ENCODE measurements around the gene SFSWAP.

DNA sequence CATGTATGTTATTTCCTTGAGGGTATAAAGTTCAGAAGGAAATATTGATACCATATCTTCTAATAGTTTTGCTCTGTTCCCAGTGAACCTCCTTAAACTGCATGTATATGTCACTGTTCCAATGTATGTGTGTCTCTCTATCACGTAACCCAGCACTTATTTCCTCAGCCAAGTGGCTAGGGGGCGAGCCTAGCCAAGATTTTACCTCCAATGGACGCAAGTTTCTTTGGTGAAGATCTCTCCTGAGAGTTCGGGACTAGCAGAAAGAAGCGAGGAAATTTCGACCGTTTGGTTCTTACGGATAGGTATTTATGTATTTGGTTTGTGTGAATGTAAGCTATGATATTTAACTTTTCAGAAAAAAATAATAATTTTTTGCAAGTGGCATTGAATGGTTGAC is 2.5 kb downstream of the SFSWAP start:
- TF ChIP-seq CREB1 (IDR thresholded peaks at IDR 0.05; ENCODE audit: low read depth) (no peak), TCF12 (IDR thresholded peaks at IDR 0.05; ENCODE audit: low read depth) (no peak), EP300 (IDR thresholded peaks at IDR 0.05; ENCODE audit: borderline replicate concordance) (no peak), NFIC (IDR thresholded peaks at IDR 0.05) (no peak), CEBPB (IDR thresholded peaks at IDR 0.05) (no peak), YY1 (IDR thresholded peaks at IDR 0.05; ENCODE audit: low read depth) (no peak), TAF1 (IDR thresholded peaks at IDR 0.05; ENCODE audit: low read depth) (no peak), ZBTB7A (IDR thresholded peaks at IDR 0.05; ENCODE audit: low read depth) (no peak), FOXM1 (IDR thresholded peaks at IDR 0.05; ENCODE audit: borderline replicate concordance, low read depth) (no peak)
- TF ChIP-seq, protein P1, sequence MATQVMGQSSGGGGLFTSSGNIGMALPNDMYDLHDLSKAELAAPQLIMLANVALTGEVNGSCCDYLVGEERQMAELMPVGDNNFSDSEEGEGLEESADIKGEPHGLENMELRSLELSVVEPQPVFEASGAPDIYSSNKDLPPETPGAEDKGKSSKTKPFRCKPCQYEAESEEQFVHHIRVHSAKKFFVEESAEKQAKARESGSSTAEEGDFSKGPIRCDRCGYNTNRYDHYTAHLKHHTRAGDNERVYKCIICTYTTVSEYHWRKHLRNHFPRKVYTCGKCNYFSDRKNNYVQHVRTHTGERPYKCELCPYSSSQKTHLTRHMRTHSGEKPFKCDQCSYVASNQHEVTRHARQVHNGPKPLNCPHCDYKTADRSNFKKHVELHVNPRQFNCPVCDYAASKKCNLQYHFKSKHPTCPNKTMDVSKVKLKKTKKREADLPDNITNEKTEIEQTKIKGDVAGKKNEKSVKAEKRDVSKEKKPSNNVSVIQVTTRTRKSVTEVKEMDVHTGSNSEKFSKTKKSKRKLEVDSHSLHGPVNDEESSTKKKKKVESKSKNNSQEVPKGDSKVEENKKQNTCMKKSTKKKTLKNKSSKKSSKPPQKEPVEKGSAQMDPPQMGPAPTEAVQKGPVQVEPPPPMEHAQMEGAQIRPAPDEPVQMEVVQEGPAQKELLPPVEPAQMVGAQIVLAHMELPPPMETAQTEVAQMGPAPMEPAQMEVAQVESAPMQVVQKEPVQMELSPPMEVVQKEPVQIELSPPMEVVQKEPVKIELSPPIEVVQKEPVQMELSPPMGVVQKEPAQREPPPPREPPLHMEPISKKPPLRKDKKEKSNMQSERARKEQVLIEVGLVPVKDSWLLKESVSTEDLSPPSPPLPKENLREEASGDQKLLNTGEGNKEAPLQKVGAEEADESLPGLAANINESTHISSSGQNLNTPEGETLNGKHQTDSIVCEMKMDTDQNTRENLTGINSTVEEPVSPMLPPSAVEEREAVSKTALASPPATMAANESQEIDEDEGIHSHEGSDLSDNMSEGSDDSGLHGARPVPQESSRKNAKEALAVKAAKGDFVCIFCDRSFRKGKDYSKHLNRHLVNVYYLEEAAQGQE (IDR thresholded peaks at IDR 0.05; ENCODE audit: low read depth) = no peak
- TF ChIP-seq, protein P2, sequence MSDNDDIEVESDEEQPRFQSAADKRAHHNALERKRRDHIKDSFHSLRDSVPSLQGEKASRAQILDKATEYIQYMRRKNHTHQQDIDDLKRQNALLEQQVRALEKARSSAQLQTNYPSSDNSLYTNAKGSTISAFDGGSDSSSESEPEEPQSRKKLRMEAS (IDR thresholded peaks at IDR 0.05) = no peak
- TF ChIP-seq, protein P3, sequence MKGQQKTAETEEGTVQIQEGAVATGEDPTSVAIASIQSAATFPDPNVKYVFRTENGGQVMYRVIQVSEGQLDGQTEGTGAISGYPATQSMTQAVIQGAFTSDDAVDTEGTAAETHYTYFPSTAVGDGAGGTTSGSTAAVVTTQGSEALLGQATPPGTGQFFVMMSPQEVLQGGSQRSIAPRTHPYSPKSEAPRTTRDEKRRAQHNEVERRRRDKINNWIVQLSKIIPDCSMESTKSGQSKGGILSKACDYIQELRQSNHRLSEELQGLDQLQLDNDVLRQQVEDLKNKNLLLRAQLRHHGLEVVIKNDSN (IDR thresholded peaks at IDR 0.05) = no peak

All from Ishikawa (cell line).